Mucosa of gallbladder (tissue), 1 donor: Measurements from ENCODE around the gene SAMD13. TPM values are rescaled to one million over a fixed set of nuclear protein-coding genes. Genes with fewer than 3 reads are reported as not detected.

ENCODE experiments used
- DNase-seq: peaks from one replicate; pipeline ENCODE4 v3.0.0-alpha.2; 2020; ENCODE audit warnings: low spot score
- total RNA-seq: library from RNA; stranded (reverse); gene quantifications from one replicate; pipeline ENCODE4 v1.2.1, GENCODE V29; 2021
- donor health status: DM: no; HTN: no; CAD: no.

Gene SAMD13
- total RNA-seq, 1 donor from 2014 or later = 4.1 TPM

GRCh38 chr1:84370831-84371394, 69.4 kb downstream of the SAMD13 start:
- DNase-seq = no peak

- no peak for DNase-seq
These were observed 72.1 kb downstream of the SAMD13 start for GRCh38 chr1:84373436-84374141.

- no peak for DNase-seq
These were observed 73.6 kb downstream of the SAMD13 start for GRCh38 chr1:84374991-84375696.

GRCh38 chr1:84376000-84376910, 74.7 kb downstream of the SAMD13 start:
- no peak for DNase-seq

- no peak for DNase-seq
These were observed 76.1 kb downstream of the SAMD13 start for GRCh38 chr1:84377480-84378095.

- no peak for DNase-seq
These were observed 77.8 kb downstream of the SAMD13 start for GRCh38 chr1:84379138-84379916.

GRCh38 chr1:84379917-84380180, 78.3 kb downstream of the SAMD13 start:
- DNase-seq = no peak

GRCh38 chr1:84382127-84382526, 80.6 kb downstream of the SAMD13 start:
- no peak for DNase-seq

GRCh38 chr1:84385347-84385746, 83.8 kb downstream of the SAMD13 start:
- DNase-seq = no peak

GRCh38 chr1:84386716-84387479, 85.4 kb downstream of the SAMD13 start:
- DNase-seq = no peak

- DNase-seq = no peak
These were observed 86.1 kb downstream of the SAMD13 start for GRCh38 chr1:84387480-84388163.

- DNase-seq = no peak
These were observed 88.7 kb downstream of the SAMD13 start for GRCh38 chr1:84390226-84390625.

- no peak for DNase-seq
These were observed 97.0 kb downstream of the SAMD13 start, which contains the start of gene DNASE2B for GRCh38 chr1:84398175-84399155. DNASE2B (plus strand) TSS chr1:84398484; CDS start chr1:84398565, 81 bp downstream.

Other genes with a start within 250 kb of the SAMD13 start
- 70.5 TPM for gene PRKACB, start 157.4 kb upstream of the SAMD13 start, total RNA-seq
- gene DNASE2B, start 96.8 kb downstream of the SAMD13 start, total RNA-seq = 0.17 TPM
- gene RPF1, start 177.6 kb downstream of the SAMD13 start, total RNA-seq = 22.4 TPM
- 2.2 TPM for gene SPATA1, start 204.7 kb downstream of the SAMD13 start, total RNA-seq
- gene GNG5, start 204.9 kb downstream of the SAMD13 start, total RNA-seq = 93.2 TPM